GM19467 (cell line): ENCODE measurements around the gene MAP4K2.

Experiments used
- ATAC-seq: cut with Tn5 transposase; IDR thresholded peaks from one replicate; pipeline ENCODE4 v1.9.1; 2021; ENCODE audit warnings: mild to moderate bottlenecking, moderate library complexity; ENCODE audit not compliant: unreplicated experiment

MAP4K2 gene

GRCh38 chr11:64813826-64814225 is 10.8 kb upstream of the MAP4K2 start:
- ATAC-seq, result no peak

- ATAC-seq, result no peak
These were observed 7.9 kb upstream of the MAP4K2 start for GRCh38 chr11:64810891-64811272.

GRCh38 chr11:64810271-64810890 is 7.4 kb upstream of the MAP4K2 start, which contains the start of gene MEN1:
Gene MEN1, minus strand, starts transcription at chr11:64810551. Its CDS starts 442 bp downstream, at chr11:64810109.
- peak; percentile 43 for ATAC-seq

- ATAC-seq, result no peak
These were observed 6.8 kb upstream of the MAP4K2 start for GRCh38 chr11:64809781-64810241.

- ATAC-seq, result no peak
These were observed 2.5 kb upstream of the MAP4K2 start for GRCh38 chr11:64805481-64805880.

GRCh38 chr11:64804346-64805210 is 1.6 kb upstream of the MAP4K2 start:
- no peak for ATAC-seq

GRCh38 chr11:64803846-64804345 is 882 bp upstream of the MAP4K2 start:
- no peak for ATAC-seq

- ATAC-seq, result peak; percentile 8
These were observed 450 bp downstream of the MAP4K2 start for GRCh38 chr11:64802370-64803157.

GRCh38 chr11:64801561-64802369 is 1.2 kb downstream of the MAP4K2 start:
- no peak for ATAC-seq

- ATAC-seq, result no peak
These were observed 1.9 kb downstream of the MAP4K2 start for GRCh38 chr11:64801158-64801464.

- ATAC-seq, result no peak
These were observed 2.5 kb downstream of the MAP4K2 start for GRCh38 chr11:64800303-64801157.

GRCh38 chr11:64799623-64800302 is 3.3 kb downstream of the MAP4K2 start:
- no peak for ATAC-seq

GRCh38 chr11:64799256-64799622 is 3.8 kb downstream of the MAP4K2 start:
- ATAC-seq, result no peak

GRCh38 chr11:64796757-64797541 is 6.1 kb downstream of the MAP4K2 start:
- ATAC-seq, result no peak

GRCh38 chr11:64796047-64796756 is 6.8 kb downstream of the MAP4K2 start:
- no peak for ATAC-seq

- ATAC-seq, result no peak
These were observed 8.5 kb downstream of the MAP4K2 start for GRCh38 chr11:64794526-64794925.

GRCh38 chr11:64793271-64794160 is 9.5 kb downstream of the MAP4K2 start:
- ATAC-seq, result no peak
